ENCODE results near the gene ATG7.

ATG7 gene

GRCh38 chr3:11230832-11231231 lies 41.4 kb upstream of the ATG7 start:
- DNase-seq (ENCODE audit: extremely low spot score), result no peak
- ChIA-PET POLR2A (no interaction called here), CTCF (interaction anchor here (1.2 kb wide), 1 partner anchor 104 kb away, joined by 3 read pairs; no protein-coding TSS in a partner anchor)
- TF ChIP-seq, protein P1, sequence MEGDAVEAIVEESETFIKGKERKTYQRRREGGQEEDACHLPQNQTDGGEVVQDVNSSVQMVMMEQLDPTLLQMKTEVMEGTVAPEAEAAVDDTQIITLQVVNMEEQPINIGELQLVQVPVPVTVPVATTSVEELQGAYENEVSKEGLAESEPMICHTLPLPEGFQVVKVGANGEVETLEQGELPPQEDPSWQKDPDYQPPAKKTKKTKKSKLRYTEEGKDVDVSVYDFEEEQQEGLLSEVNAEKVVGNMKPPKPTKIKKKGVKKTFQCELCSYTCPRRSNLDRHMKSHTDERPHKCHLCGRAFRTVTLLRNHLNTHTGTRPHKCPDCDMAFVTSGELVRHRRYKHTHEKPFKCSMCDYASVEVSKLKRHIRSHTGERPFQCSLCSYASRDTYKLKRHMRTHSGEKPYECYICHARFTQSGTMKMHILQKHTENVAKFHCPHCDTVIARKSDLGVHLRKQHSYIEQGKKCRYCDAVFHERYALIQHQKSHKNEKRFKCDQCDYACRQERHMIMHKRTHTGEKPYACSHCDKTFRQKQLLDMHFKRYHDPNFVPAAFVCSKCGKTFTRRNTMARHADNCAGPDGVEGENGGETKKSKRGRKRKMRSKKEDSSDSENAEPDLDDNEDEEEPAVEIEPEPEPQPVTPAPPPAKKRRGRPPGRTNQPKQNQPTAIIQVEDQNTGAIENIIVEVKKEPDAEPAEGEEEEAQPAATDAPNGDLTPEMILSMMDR (IDR thresholded peaks at IDR 0.05; ENCODE audit: control extremely low read depth, extremely low read depth, low read depth, missing control alignments), result no peak

- TF ChIP-seq, protein P1 (IDR thresholded peaks at IDR 0.05; ENCODE audit: control extremely low read depth, extremely low read depth, low read depth, missing control alignments), result no peak
- no peak for DNase-seq (ENCODE audit: extremely low spot score)
- CTCF ChIA-PET, result interaction anchor here (0.8 to 8.1 kb wide), 12 partner anchors 9 to 422 kb away, joined by 3 to 101 read pairs (median 4); no protein-coding TSS in a partner anchor
- POLR2A ChIA-PET, result no interaction called here
Observed at GRCh38 chr3:11235385-11235784, 36.8 kb upstream of the ATG7 start.

DNA sequence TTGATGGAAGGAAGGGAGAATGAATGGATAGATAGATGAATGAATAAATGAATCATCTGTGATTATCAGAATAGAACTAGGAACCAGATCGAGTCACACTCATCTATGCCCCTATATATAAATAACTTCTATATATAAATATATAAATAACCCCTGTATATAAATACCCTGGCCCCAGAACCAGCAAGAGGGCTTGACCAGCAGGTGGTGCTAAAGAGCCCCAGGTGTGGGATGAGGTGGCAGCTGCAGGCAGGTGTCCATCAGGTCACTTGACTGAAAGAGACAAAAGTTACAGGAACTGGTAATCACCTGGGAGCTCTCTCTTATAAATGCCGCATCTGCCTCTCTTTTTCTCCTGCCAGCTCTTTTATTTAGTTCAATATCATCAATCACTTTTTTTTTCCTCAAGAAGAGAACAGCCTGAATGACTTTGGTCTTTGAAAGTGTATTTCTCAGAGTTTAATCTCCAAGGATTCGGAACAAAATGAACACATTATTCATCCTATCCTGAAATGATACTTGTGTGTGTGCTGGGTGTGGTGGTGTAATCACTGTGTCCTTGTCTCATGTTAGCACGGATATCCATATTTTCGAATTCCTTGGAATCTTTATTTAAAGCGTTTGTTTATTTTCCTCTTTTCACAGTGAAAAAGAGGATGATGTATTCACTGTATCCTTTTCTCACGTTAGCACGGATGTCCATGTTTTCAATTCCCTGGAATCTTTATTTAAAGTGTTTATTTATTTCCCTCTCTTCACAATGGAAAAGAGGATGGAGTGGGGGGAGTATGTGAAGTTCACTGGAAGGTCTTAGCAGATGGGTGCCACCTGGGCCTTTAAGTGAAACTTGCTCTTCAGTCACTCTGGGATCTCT lies 35.4 kb upstream of the ATG7 start:
- CTCF ChIA-PET, result interaction anchor here (0.7 to 8.1 kb wide), 17 partner anchors 8 to 420 kb away, joined by 3 to 101 read pairs (median 4); partner anchors contain the start of gene ATG7
- peak; percentile 73 for DNase-seq (ENCODE audit: extremely low spot score)
- POLR2A ChIA-PET, result interaction anchor here (0.6 kb wide), 1 partner anchor 279 kb away, joined by 3 read pairs; no protein-coding TSS in a partner anchor

DNA sequence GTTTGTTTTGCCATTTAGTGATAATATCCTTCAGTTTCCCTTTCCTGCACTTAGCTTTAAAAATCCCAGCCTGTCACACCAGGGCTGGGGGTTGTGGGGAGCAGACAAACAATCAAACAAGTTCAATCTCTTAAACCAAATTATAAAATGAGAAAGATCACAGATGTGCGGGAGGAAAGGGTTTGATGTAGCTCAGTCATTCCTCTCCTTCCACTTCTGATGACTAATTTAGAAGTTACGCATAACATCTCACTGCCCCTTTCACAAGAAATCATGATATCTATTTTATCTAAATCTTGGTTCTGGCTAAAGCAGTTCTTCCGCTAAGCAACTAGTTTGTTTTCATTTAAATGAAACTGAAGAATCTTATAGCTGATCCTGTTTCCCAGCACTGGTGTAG lies 34.1 kb upstream of the ATG7 start:
- CTCF ChIA-PET, result interaction anchor here (0.9 to 8.1 kb wide), 5 partner anchors 23 to 479 kb away, joined by 3 to 101 read pairs (median 4); no protein-coding TSS in a partner anchor
- POLR2A ChIA-PET, result no interaction called here
- TF ChIP-seq, protein P1 (IDR thresholded peaks at IDR 0.05; ENCODE audit: control extremely low read depth, extremely low read depth, low read depth, missing control alignments), result no peak
- no peak for DNase-seq (ENCODE audit: extremely low spot score)

More for the DNA sequence above, 35.4 kb upstream of the ATG7 start:
- TF ChIP-seq, protein P1 (IDR thresholded peaks at IDR 0.05; ENCODE audit: control extremely low read depth, extremely low read depth, low read depth, missing control alignments), result peak; percentile 66

DNA sequence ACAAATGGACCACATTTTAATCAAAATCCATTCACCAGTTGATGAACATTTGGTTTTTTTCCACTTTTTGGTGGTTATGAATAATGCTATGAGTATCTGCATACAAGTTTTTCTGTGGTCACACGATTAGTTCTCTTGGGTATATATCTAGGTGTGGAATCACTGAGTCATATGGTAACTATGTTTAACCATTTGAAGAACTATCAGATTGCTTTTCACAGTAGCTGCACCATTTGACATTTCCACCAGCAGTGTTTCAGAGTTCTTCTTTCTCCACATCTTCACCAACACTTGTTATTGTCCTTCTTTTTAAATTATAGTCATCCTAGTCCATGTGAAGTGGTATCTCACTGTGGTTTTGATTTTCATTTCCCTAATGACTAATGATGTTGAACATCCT lies 33.3 kb upstream of the ATG7 start:
- no peak for DNase-seq (ENCODE audit: extremely low spot score)
- TF ChIP-seq, protein P1 (IDR thresholded peaks at IDR 0.05; ENCODE audit: control extremely low read depth, extremely low read depth, low read depth, missing control alignments), result no peak
- ChIA-PET POLR2A (no interaction called here), CTCF (interaction anchor here (0.9 to 8.1 kb wide), 7 partner anchors 9 to 412 kb away, joined by 3 to 101 read pairs (median 3); no protein-coding TSS in a partner anchor)

GRCh38 chr3:11239796-11240195 lies 32.4 kb upstream of the ATG7 start:
- CTCF ChIA-PET, result interaction anchor here (0.9 to 8.1 kb wide), 4 partner anchors 8 to 97 kb away, joined by 3 to 101 read pairs (median 3); no protein-coding TSS in a partner anchor
- no peak for DNase-seq (ENCODE audit: extremely low spot score)
- TF ChIP-seq, protein P1 (IDR thresholded peaks at IDR 0.05; ENCODE audit: control extremely low read depth, extremely low read depth, low read depth, missing control alignments), result no peak
- POLR2A ChIA-PET, result no interaction called here

All from GM10248 (cell line).